Urinary bladder (tissue), 4 donors: ENCODE results near the gene GPC4. TPM values are rescaled to one million over a fixed set of nuclear protein-coding genes. Genes with fewer than 3 reads are reported as not detected.
"Not testable (repeated sequence)": the region's sequence is repeated elsewhere in the genome, so short reads cannot be mapped to it uniquely, and the experiment has no call there.

Experiments used
- DNase-seq: peaks from one replicate; pipeline ENCODE4 v3.0.0-alpha.2; 2015; ENCODE audit errors: extremely low spot score
- H3K27ac ChIP-seq: one replicate; pipeline ENCODE4 v1.5.1; 2013; ENCODE audit warnings: low read depth, mild to moderate bottlenecking, moderate library complexity
- H3K36me3 ChIP-seq: one replicate; pipeline ENCODE4 v1.6.1; 2013; ENCODE audit warnings: mild to moderate bottlenecking, moderate library complexity; ENCODE audit not compliant: insufficient read depth
- H3K4me1 ChIP-seq: one replicate; pipeline ENCODE4 v1.6.1; 2013; ENCODE audit warnings: mild to moderate bottlenecking, moderate library complexity; ENCODE audit not compliant: insufficient read depth
- H3K4me3 ChIP-seq: one replicate; pipeline ENCODE4 v1.5.1; 2013; ENCODE audit warnings: low read depth, low read length
- WGBS: extraction: QIAGEN DNeasy Blood & Tissue Kit; methylation state at CpG from one replicate; pipeline ENCODE4 v1.1.7; 2013; 5-methylcytosine and 5-hydroxymethylcytosine counted together
- polyA plus RNA-seq: library from polyadenylated mRNA; stranded (reverse); fragments of 200-250 nt; gene quantifications from one replicate; pipeline ENCODE4 v1.2.3, GENCODE V29; 2013
- total RNA-seq: library from RNA; depleted of rRNA; stranded (reverse); fragments of >200 nt; gene quantifications from one replicate; pipeline ENCODE4 v1.2.3, GENCODE V29; 2014
- donor health status: healthy with polysubstance abuse.
- donor health status: healthy.

The GPC4 gene
- total and polyA plus RNA-seq, 2 donors, result 16.9 to 18.3 TPM

GRCh38 chrX:133300591-133300990, 114.7 kb downstream of the GPC4 start:
- no peak overlapping the region for H3K27ac ChIP-seq
- H3K4me1 ChIP-seq, result no peaks in the 10 kb centered on the region
- DNase-seq, result no peak
- no peak overlapping the region for H3K4me3 ChIP-seq
- H3K36me3 ChIP-seq, result no peaks in the 10 kb centered on the region

GRCh38 chrX:133297284-133297683, 118.0 kb downstream of the GPC4 start:
- Histone ChIP-seq H3K36me3 (no peaks in the 10 kb centered on the region), H3K4me3 (no peak overlapping the region), H3K4me1 (no peaks in the 10 kb centered on the region), H3K27ac (no peak overlapping the region)
- no peak for DNase-seq
- 48% methylated on average over 1 of the region's 1 CpG for WGBS

DNA sequence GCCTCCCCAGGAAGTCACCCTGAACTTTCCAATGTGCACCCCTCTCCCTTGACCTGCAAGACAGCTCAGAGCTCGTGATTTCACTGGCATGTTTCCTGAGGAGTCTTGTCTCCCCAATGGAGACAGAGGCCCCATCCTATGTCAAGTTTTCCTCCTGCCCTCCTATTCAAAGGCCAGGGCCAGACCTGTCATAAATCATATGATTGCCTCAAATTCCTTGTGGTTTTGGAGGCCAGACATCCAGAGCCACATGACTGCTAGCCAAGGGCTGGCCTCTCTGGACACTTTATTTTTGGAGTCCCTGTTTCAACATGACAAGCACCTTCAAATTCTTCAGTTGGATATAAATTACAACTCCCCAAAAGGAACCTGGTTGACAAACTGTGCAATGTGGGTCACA, 121.2 kb downstream of the GPC4 start:
- H3K4me3 ChIP-seq, result no peak overlapping the region
- DNase-seq, result no peak
- H3K4me1 ChIP-seq, result no peaks in the 10 kb centered on the region
- WGBS, result 79% methylated on average over 1 of the region's 1 CpG
- H3K36me3 ChIP-seq, result no peaks in the 10 kb centered on the region
- no peak overlapping the region for H3K27ac ChIP-seq

GRCh38 chrX:133290076-133290475, 125.2 kb downstream of the GPC4 start:
- DNase-seq, result no peak
- Histone ChIP-seq H3K36me3 (no peaks in the 10 kb centered on the region), H3K4me3 (no peak overlapping the region), H3K27ac (no peak overlapping the region), H3K4me1 (no peaks in the 10 kb centered on the region)
- 91% methylated on average over 4 of the region's 4 CpGs for WGBS

DNA sequence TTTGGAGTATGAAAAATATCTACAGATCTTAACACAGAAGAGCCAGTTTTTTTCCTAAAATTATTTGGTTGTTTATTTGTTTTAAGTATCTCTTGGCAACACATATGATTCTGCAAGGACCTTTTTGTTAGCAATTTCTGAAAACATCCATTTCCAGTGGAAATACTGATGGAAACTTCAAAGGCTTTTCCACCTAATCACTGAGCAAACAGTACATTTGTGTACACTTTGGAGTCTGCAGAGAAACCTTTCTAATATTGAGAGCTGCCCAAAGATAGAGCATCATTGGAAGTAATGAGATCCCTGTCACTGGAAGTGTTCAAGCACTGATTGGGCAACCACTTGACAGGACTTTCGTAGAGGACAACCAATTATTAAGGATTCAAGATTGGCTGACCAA, 127.4 kb downstream of the GPC4 start:
- Histone ChIP-seq H3K27ac (no peak overlapping the region), H3K4me3 (no peak overlapping the region), H3K36me3 (no peaks in the 10 kb centered on the region), H3K4me1 (no peaks in the 10 kb centered on the region)
- 94% methylated on average over 1 of the region's 1 CpG for WGBS
- no peak for DNase-seq

- 91% methylated on average over 6 of the region's 6 CpGs for WGBS
- DNase-seq, result no peak
- H3K36me3 ChIP-seq, result no peaks in the 10 kb centered on the region
- no peak overlapping the region for H3K27ac ChIP-seq
- no peaks in the 10 kb centered on the region for H3K4me1 ChIP-seq
- no peak overlapping the region for H3K4me3 ChIP-seq
Measured at GRCh38 chrX:133285341-133285740, 129.9 kb downstream of the GPC4 start.

- DNase-seq, H3K4me3 ChIP-seq, H3K4me1 ChIP-seq, H3K36me3 ChIP-seq, H3K27ac ChIP-seq: not testable (repeated sequence)
- 86% methylated on average over 9 of the region's 9 CpGs for WGBS
Measured at GRCh38 chrX:133279112-133279730, 136.1 kb downstream of the GPC4 start.

DNA sequence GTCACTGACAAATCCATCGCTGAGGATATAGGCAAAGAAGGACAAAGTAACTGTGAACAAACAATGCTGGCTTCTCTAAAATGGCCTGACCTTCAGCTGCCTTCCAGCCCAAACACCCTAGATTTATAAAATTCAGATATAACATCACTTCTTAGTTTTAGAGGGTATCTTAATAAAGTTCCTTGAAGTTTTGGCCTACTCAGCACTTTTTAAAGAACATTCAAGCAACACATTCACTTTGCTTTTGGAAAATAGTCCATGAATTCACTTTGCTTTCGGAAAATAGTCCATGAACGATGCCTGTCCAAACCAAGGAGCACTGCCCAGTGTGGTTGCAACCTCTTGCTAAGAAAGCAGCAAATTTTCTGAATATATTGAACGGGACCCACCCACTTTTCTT, 142.1 kb downstream of the GPC4 start:
- Histone ChIP-seq H3K36me3 (no peaks in the 10 kb centered on the region), H3K4me3 (no peak overlapping the region), H3K4me1 (no peaks in the 10 kb centered on the region), H3K27ac (no peak overlapping the region)
- DNase-seq, result no peak
- 94% methylated on average over 4 of the region's 4 CpGs for WGBS

GRCh38 chrX:133269168-133269567, 146.1 kb downstream of the GPC4 start:
- WGBS, result 95% methylated on average over 2 of the region's 2 CpGs
- H3K36me3 ChIP-seq, result no peaks in the 10 kb centered on the region
- H3K27ac ChIP-seq, result no peak overlapping the region
- no peak for DNase-seq
- no peak overlapping the region for H3K4me3 ChIP-seq
- H3K4me1 ChIP-seq, result no peaks in the 10 kb centered on the region

DNA sequence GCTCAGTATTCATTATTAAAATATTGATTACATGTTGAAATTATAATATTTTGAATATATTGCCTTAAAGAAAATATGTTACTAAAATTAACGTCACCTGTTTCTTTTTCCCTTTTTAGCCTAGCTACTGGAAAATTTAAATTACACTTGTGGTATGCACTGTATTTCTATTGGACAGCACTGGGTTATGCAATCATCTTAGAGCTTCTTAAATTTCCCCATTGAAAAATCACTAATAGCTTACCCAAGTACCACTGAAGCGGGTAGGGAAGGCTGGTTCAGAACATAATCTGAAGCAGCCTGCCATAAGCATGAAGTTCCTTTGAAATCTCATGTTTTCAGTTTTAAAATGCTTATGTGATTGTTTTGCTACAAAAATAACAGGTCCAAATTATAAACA, 147.7 kb downstream of the GPC4 start:
- Histone ChIP-seq H3K27ac (no peak overlapping the region), H3K36me3 (no peaks in the 10 kb centered on the region), H3K4me3 (no peak overlapping the region), H3K4me1 (no peaks in the 10 kb centered on the region)
- 93% methylated on average over 2 of the region's 2 CpGs for WGBS
- no peak for DNase-seq

DNA sequence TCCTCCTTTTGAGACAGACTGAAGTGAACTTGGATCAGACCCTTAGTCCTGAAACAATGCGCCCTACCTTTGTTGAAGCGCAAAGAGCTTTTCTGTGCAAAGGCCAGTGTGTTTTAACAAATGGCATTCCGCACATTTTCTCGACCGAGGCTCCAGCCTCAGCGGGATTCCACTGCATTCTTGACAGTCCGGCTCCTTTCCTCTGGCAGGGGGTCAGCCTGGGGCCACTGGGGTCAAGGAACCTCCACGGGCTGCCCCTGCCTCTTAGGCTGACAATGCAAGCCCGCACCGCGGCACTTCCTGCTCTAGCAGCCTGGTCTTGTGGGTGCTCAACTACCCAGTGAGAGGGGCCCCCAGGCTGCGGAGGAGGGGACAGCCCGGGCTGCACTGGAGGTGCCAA, 150.0 kb downstream of the GPC4 start:
- H3K27ac ChIP-seq, result no peak overlapping the region
- H3K4me3 ChIP-seq, result no peak overlapping the region
- no peak for DNase-seq
- H3K4me1 ChIP-seq, result no peaks in the 10 kb centered on the region
- 19% methylated on average over 13 of the region's 13 CpGs for WGBS
- no peaks in the 10 kb centered on the region for H3K36me3 ChIP-seq

DNA sequence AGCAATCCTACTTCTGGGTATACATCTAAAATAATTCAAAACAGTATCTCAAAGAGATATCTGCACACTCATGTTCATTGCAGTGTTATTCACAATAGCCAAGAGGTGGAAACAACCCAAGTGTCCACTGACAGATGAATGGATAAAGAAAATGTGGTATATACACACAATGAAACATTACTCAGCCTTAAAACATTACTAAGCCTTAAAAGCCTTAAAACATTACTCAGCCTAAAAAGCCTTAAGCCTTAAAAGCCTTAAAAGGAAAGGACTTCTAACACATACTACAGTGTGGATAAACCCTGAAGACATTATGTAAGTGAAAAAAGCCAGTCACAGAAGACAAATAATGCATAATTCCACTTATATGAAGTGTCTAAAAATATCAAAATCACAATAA, 156.8 kb downstream of the GPC4 start:
- H3K4me1 ChIP-seq, result no peaks in the 10 kb centered on the region
- no peak for DNase-seq
- H3K4me3 ChIP-seq, result no peak overlapping the region
- H3K27ac ChIP-seq, result no peak overlapping the region
- H3K36me3 ChIP-seq, result no peaks in the 10 kb centered on the region

DNA sequence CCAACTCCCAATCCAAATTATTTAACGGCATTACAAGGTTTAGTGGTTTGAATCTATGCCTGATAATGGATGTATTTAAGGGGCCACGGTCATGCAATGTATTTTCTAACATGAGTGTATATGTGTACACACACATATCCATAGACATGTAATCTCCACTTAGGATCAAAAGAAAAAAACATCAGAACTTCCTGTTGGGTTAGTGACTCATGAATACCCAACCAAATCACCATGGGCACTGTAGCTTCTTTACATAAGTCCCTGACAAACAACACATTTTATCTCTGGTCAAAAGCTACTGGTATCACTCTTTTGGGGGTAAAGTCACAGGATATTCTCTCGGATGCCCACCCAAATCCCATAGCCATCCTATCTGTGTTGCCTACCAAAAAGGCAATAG, 160.6 kb downstream of the GPC4 start:
- no peak for DNase-seq
- H3K4me3 ChIP-seq, result no peak overlapping the region
- no peaks in the 10 kb centered on the region for H3K36me3 ChIP-seq
- WGBS, result 67% methylated on average over 3 of the region's 3 CpGs
- H3K4me1 ChIP-seq, result no peaks in the 10 kb centered on the region
- no peak overlapping the region for H3K27ac ChIP-seq

DNA sequence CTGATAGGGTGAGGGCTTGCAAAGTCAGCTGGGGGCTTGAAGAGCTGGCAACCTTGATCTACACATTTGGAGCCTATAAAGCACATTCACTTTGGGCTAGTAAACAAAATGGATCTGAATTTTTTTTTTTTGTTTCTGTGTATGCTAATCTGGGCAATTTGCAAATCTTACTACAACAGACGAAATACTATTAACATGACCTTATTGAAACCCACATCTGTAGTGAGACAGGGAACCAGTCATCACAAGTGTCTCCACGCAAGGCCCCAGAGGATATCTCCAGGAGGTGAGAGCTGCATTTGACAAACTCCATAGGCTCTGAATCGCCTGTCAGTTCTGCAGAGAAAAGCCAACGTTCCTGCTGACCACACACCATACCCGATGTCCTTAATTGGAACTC, 164.1 kb downstream of the GPC4 start:
- WGBS, result 68% methylated on average over 5 of the region's 5 CpGs
- no peaks in the 10 kb centered on the region for H3K4me1 ChIP-seq
- no peak overlapping the region for H3K4me3 ChIP-seq
- DNase-seq, result no peak
- no peaks in the 10 kb centered on the region for H3K36me3 ChIP-seq
- H3K27ac ChIP-seq, result no peak overlapping the region
